H9 (cell line): Measurements from ENCODE around the gene GPR161. TPM values are rescaled to one million over a fixed set of nuclear protein-coding genes. Genes with fewer than 3 reads are reported as not detected.

Experiments used
- DNase-seq: peaks from one replicate; pipeline ENCODE4 v3.0.0-alpha.2; 2017
- H2AFZ ChIP-seq: one replicate; pipeline ENCODE4 v1.6.1; 2013; ENCODE audit warnings: mild to moderate bottlenecking, low read length, control low read depth, moderate library complexity
- H2AK5ac ChIP-seq: 2 replicates; pipeline ENCODE4 v1.6.1; 2013; ENCODE audit warnings: low read length, control low read depth, mixed read lengths; ENCODE audit not compliant: insufficient read length
- H2BK120ac ChIP-seq: one replicate; pipeline ENCODE4 v1.6.1; 2013; ENCODE audit warnings: low read depth, mild to moderate bottlenecking, low read length, control low read depth, inconsistent platforms; ENCODE audit not compliant: poor library complexity, severe bottlenecking
- H2BK12ac ChIP-seq: 2 replicates; pipeline ENCODE4 v1.6.1; 2013; ENCODE audit warnings: low read length, control low read depth, mixed read lengths, low read depth; ENCODE audit not compliant: insufficient read length
- H2BK15ac ChIP-seq: 2 replicates; pipeline ENCODE4 v1.6.1; 2013; ENCODE audit warnings: low read depth, low read length, control low read depth
- H2BK20ac ChIP-seq: one replicate; pipeline ENCODE4 v1.6.1; 2013; ENCODE audit warnings: low read depth, mild to moderate bottlenecking, low read length, control low read depth, inconsistent platforms; ENCODE audit not compliant: poor library complexity, severe bottlenecking
- H2BK5ac ChIP-seq: 2 replicates; pipeline ENCODE4 v1.6.1; 2013; ENCODE audit warnings: low read length, control low read depth, mixed read lengths; ENCODE audit not compliant: insufficient read length
- H3K14ac ChIP-seq: 2 replicates; pipeline ENCODE4 v1.6.1; 2013; ENCODE audit warnings: low read length, control low read depth; ENCODE audit not compliant: insufficient read depth
- H3K18ac ChIP-seq: 2 replicates; pipeline ENCODE4 v1.6.1; 2013; ENCODE audit warnings: low read depth, mild to moderate bottlenecking, mixed read lengths, low read length, control low read depth; ENCODE audit not compliant: insufficient read length
- H3K23ac ChIP-seq: 2 replicates; pipeline ENCODE4 v1.6.1; 2013; ENCODE audit warnings: low read length, control low read depth, mixed read lengths, low read depth; ENCODE audit not compliant: insufficient read length
- H3K23me2 ChIP-seq: 2 replicates; pipeline ENCODE4 v1.6.1; 2013; ENCODE audit warnings: low read depth, mild to moderate bottlenecking, mixed read lengths, low read length, control low read depth; ENCODE audit not compliant: insufficient read length, poor library complexity, severe bottlenecking
- H3K27ac ChIP-seq: 2 replicates; pipeline ENCODE4 v1.5.1; 2013; ENCODE audit warnings: low read length, control low read depth, mixed read lengths, low read depth; ENCODE audit not compliant: insufficient read length
- H3K27me3 ChIP-seq: 2 replicates; pipeline ENCODE4 v1.6.1; 2013; ENCODE audit warnings: low read length, control low read depth, inconsistent platforms; ENCODE audit not compliant: insufficient read depth
- H3K4ac ChIP-seq: 2 replicates; pipeline ENCODE4 v1.6.1; 2013; ENCODE audit warnings: low read depth, mild to moderate bottlenecking, control low read depth, inconsistent platforms, low read length, moderate library complexity
- H3K4me1 ChIP-seq: 2 replicates; pipeline ENCODE4 v1.6.1; 2013; ENCODE audit warnings: low read length, control low read depth, inconsistent platforms; ENCODE audit not compliant: insufficient read depth
- H3K4me2 ChIP-seq: 2 replicates; pipeline ENCODE4 v1.6.1; 2013; ENCODE audit warnings: low read length, control low read depth, mixed read lengths; ENCODE audit not compliant: insufficient read length, insufficient read depth
- H3K56ac ChIP-seq: 2 replicates; pipeline ENCODE4 v1.6.1; 2013; ENCODE audit warnings: low read depth, mild to moderate bottlenecking, mixed read lengths, low read length, control low read depth; ENCODE audit not compliant: insufficient read length
- H3K79me1 ChIP-seq: 2 replicates; pipeline ENCODE4 v1.6.1; 2013; ENCODE audit warnings: low read depth, mild to moderate bottlenecking, moderate library complexity, low read length, control low read depth, inconsistent platforms; ENCODE audit not compliant: insufficient read depth, poor library complexity, severe bottlenecking
- H3K79me2 ChIP-seq: 2 replicates; pipeline ENCODE4 v1.6.1; 2013; ENCODE audit warnings: low read length, control low read depth, inconsistent platforms; ENCODE audit not compliant: insufficient read depth
- H3K9ac ChIP-seq: 2 replicates; pipeline ENCODE4 v1.6.1; 2013; ENCODE audit warnings: low read length, control low read depth, mixed read lengths; ENCODE audit not compliant: insufficient read length; ENCODE audit errors: extremely low read depth
- H3K9me3 ChIP-seq: one replicate; pipeline ENCODE4 v1.6.1; 2013; ENCODE audit warnings: low read depth, low read length, inconsistent platforms; ENCODE audit not compliant: control insufficient read depth
- H3T11ph ChIP-seq: one replicate; pipeline ENCODE4 v1.6.1; 2013; ENCODE audit warnings: mild to moderate bottlenecking, low read length, control low read depth, inconsistent platforms
- H4K20me1 ChIP-seq: one replicate; pipeline ENCODE4 v1.6.1; 2013; ENCODE audit not compliant: control insufficient read depth, insufficient read length, insufficient read depth
- H4K5ac ChIP-seq: 2 replicates; pipeline ENCODE4 v1.6.1; 2013; ENCODE audit warnings: low read depth, mild to moderate bottlenecking, mixed read lengths, low read length, control low read depth; ENCODE audit not compliant: insufficient read length
- H4K8ac ChIP-seq: replicated peaks from 2 replicates; pipeline ENCODE4 v1.6.1; 2013; ENCODE audit warnings: low read length, control low read depth, mixed read lengths, low read depth; ENCODE audit not compliant: insufficient read length
- H4K91ac ChIP-seq: 2 replicates; pipeline ENCODE4 v1.6.1; 2013; ENCODE audit warnings: low read depth, mild to moderate bottlenecking, moderate library complexity, mixed read lengths, low read length, control low read depth; ENCODE audit not compliant: insufficient read length
- H3K27ac Mint-ChIP-seq, 3 experiments: 2 replicates in 2 of 3; 3 replicates in 1 of 3; pipeline ENCODE4 v1.8.0; 2020 to 2021; ENCODE audit warnings: mixed read lengths in 3 of 3, mild to moderate bottlenecking in 1 of 3, moderate library complexity in 1 of 3
- H3K27me3 Mint-ChIP-seq: 2 replicates; pipeline ENCODE4 v1.8.0; 2021; ENCODE audit warnings: low read depth, mild to moderate bottlenecking, moderate library complexity, mixed read lengths
- H3K36me3 Mint-ChIP-seq, 3 experiments: 2 replicates in 2 of 3; 3 replicates in 1 of 3; pipeline ENCODE4 v1.8.0; 2020 to 2021; ENCODE audit warnings: low read depth in 3 of 3, mixed read lengths in 3 of 3; ENCODE audit not compliant: insufficient read depth in 1 of 3
- H3K4me1 Mint-ChIP-seq, 2 experiments: 2 replicates each; pipeline ENCODE4 v1.8.0; 2020; ENCODE audit warnings: mixed read lengths in 2 of 2
- H3K4me3 Mint-ChIP-seq, 2 experiments: 2 replicates in 1 of 2; 3 replicates in 1 of 2; pipeline ENCODE4 v1.8.0; 2020 to 2021; ENCODE audit warnings: mild to moderate bottlenecking in 2 of 2, mixed read lengths in 2 of 2, moderate library complexity in 1 of 2
- H3K9me3 Mint-ChIP-seq, 2 experiments: 2 replicates in 1 of 2; 3 replicates in 1 of 2; pipeline ENCODE4 v1.8.0; 2020; ENCODE audit warnings: mild to moderate bottlenecking in 2 of 2, mixed read lengths in 2 of 2, moderate library complexity in 1 of 2
- WGBS: extraction: QIAGEN DNeasy Blood & Tissue Kit; methylation state at CpG from one replicate; pipeline ENCODE4 v1.1.7; 2013; ENCODE audit warnings: missing lambda C conversion rate, low lambda C conversion rate, mixed read lengths; ENCODE audit not compliant: insufficient read length; ENCODE audit errors: extremely low coverage; 5-methylcytosine and 5-hydroxymethylcytosine counted together
- total RNA-seq: library from RNA; stranded (reverse); gene quantifications from 2 replicates; pipeline ENCODE4 v1.2.1, GENCODE V29; 2021
- TF ChIP-seq, protein P1 (sequence below): fragments of 200-600 bp; sonication (generic); conservative IDR thresholded peaks from 3 replicates; pipeline ENCODE4 v1.8.0; 2021; ENCODE audit warnings: antibody characterized with exemption, mild to moderate bottlenecking

The GPR161 gene
- total RNA-seq, 1 experiment from 2014 or later, result 10.6 TPM

DNA sequence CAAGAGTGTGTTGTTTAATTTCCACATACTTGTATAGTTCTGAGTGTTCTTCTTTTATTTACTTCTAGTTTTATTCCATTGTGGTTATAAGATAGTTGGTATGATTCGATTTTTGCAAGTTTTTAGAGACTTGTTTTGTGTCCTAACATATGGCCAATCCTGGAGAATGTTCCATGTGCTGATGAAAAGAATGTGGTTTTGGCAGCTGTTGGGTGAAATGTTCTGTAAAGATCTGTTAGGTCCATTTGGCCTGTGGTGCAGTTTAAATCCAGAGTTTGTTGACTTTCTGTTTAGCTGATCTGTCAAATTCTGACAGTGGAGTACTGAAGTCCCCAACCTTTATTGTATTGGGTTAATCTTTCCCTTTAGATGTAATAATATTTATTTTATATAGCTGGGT lies 22.5 kb upstream of the GPR161 start:
- Histone ChIP-seq H3T11ph (no peak overlapping the region), H2AFZ (no peak overlapping the region), H2BK20ac (no peak overlapping the region), H4K20me1 (no peaks in the 10 kb centered on the region), H3K9ac (no peak overlapping the region), H2BK12ac (no peak overlapping the region), H3K79me2 (no peaks in the 10 kb centered on the region), H4K5ac (no peak overlapping the region), H2BK5ac (no peak overlapping the region), H3K56ac (no peak overlapping the region), H3K27me3 (no peaks in the 10 kb centered on the region), H2AK5ac (no peak overlapping the region), H3K27ac (no peak overlapping the region), H3K23me2 (no peaks in the 10 kb centered on the region), H3K14ac (no peak overlapping the region), H3K4ac (no peak overlapping the region), H3K23ac (no peak overlapping the region), H2BK120ac (no peak overlapping the region), H3K4me1 (no peaks in the 10 kb centered on the region), H3K79me1 (no peaks in the 10 kb centered on the region), H3K4me2 (no peak overlapping the region), H2BK15ac (no peak overlapping the region), H3K9me3 (no peaks in the 10 kb centered on the region), H3K18ac (no peak overlapping the region), H4K91ac (no peak overlapping the region), H4K8ac (no peak overlapping the region)
- H3K36me3 Mint-ChIP-seq, result peaks cover 0 to 5% (median 3%) of the 10 kb centered on the region in 3 experiments; a peak in 2 of 7 replicates
- TF ChIP-seq, protein P1, sequence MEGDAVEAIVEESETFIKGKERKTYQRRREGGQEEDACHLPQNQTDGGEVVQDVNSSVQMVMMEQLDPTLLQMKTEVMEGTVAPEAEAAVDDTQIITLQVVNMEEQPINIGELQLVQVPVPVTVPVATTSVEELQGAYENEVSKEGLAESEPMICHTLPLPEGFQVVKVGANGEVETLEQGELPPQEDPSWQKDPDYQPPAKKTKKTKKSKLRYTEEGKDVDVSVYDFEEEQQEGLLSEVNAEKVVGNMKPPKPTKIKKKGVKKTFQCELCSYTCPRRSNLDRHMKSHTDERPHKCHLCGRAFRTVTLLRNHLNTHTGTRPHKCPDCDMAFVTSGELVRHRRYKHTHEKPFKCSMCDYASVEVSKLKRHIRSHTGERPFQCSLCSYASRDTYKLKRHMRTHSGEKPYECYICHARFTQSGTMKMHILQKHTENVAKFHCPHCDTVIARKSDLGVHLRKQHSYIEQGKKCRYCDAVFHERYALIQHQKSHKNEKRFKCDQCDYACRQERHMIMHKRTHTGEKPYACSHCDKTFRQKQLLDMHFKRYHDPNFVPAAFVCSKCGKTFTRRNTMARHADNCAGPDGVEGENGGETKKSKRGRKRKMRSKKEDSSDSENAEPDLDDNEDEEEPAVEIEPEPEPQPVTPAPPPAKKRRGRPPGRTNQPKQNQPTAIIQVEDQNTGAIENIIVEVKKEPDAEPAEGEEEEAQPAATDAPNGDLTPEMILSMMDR, result no peak
- no peak overlapping the region for H3K27ac Mint-ChIP-seq
- WGBS, result no CpG with 5 or more reads among the region's 1 CpG
- no peak overlapping the region for H3K4me3 Mint-ChIP-seq
- H3K9me3 Mint-ChIP-seq, result peaks cover 19 to 23% of the 10 kb centered on the region in 2 experiments
- no peaks in the 10 kb centered on the region; the same call in 1 of the 2 replicates for H3K27me3 Mint-ChIP-seq
- 0 out of 4 replicates have a peak, but pooled peaks cover 0 to 2% of the 10 kb centered on the region in 2 experiments for H3K4me1 Mint-ChIP-seq
- DNase-seq, result no peak
